H9 (cell line): Measurements from ENCODE around the gene ZBTB7A. TPM values are rescaled to one million over a fixed set of nuclear protein-coding genes. Genes with fewer than 3 reads are reported as not detected.

Experiments used
- DNase-seq: peaks from one replicate; pipeline ENCODE4 v3.0.0-alpha.2; 2017
- H2AFZ ChIP-seq: one replicate; pipeline ENCODE4 v1.6.1; 2013; ENCODE audit warnings: mild to moderate bottlenecking, low read length, control low read depth, moderate library complexity
- H2AK5ac ChIP-seq: 2 replicates; pipeline ENCODE4 v1.6.1; 2013; ENCODE audit warnings: low read length, control low read depth, mixed read lengths; ENCODE audit not compliant: insufficient read length
- H2BK120ac ChIP-seq: one replicate; pipeline ENCODE4 v1.6.1; 2013; ENCODE audit warnings: low read depth, mild to moderate bottlenecking, low read length, control low read depth, inconsistent platforms; ENCODE audit not compliant: poor library complexity, severe bottlenecking
- H2BK12ac ChIP-seq: 2 replicates; pipeline ENCODE4 v1.6.1; 2013; ENCODE audit warnings: low read length, control low read depth, mixed read lengths, low read depth; ENCODE audit not compliant: insufficient read length
- H2BK15ac ChIP-seq: 2 replicates; pipeline ENCODE4 v1.6.1; 2013; ENCODE audit warnings: low read depth, low read length, control low read depth
- H2BK20ac ChIP-seq: one replicate; pipeline ENCODE4 v1.6.1; 2013; ENCODE audit warnings: low read depth, mild to moderate bottlenecking, low read length, control low read depth, inconsistent platforms; ENCODE audit not compliant: poor library complexity, severe bottlenecking
- H2BK5ac ChIP-seq: 2 replicates; pipeline ENCODE4 v1.6.1; 2013; ENCODE audit warnings: low read length, control low read depth, mixed read lengths; ENCODE audit not compliant: insufficient read length
- H3K14ac ChIP-seq: 2 replicates; pipeline ENCODE4 v1.6.1; 2013; ENCODE audit warnings: low read length, control low read depth; ENCODE audit not compliant: insufficient read depth
- H3K18ac ChIP-seq: 2 replicates; pipeline ENCODE4 v1.6.1; 2013; ENCODE audit warnings: low read depth, mild to moderate bottlenecking, mixed read lengths, low read length, control low read depth; ENCODE audit not compliant: insufficient read length
- H3K23ac ChIP-seq: 2 replicates; pipeline ENCODE4 v1.6.1; 2013; ENCODE audit warnings: low read length, control low read depth, mixed read lengths, low read depth; ENCODE audit not compliant: insufficient read length
- H3K23me2 ChIP-seq: 2 replicates; pipeline ENCODE4 v1.6.1; 2013; ENCODE audit warnings: low read depth, mild to moderate bottlenecking, mixed read lengths, low read length, control low read depth; ENCODE audit not compliant: insufficient read length, poor library complexity, severe bottlenecking
- H3K27ac ChIP-seq: 2 replicates; pipeline ENCODE4 v1.5.1; 2013; ENCODE audit warnings: low read length, control low read depth, mixed read lengths, low read depth; ENCODE audit not compliant: insufficient read length
- H3K27me3 ChIP-seq: 2 replicates; pipeline ENCODE4 v1.6.1; 2013; ENCODE audit warnings: low read length, control low read depth, inconsistent platforms; ENCODE audit not compliant: insufficient read depth
- H3K4ac ChIP-seq: 2 replicates; pipeline ENCODE4 v1.6.1; 2013; ENCODE audit warnings: low read depth, mild to moderate bottlenecking, control low read depth, inconsistent platforms, low read length, moderate library complexity
- H3K4me1 ChIP-seq: 2 replicates; pipeline ENCODE4 v1.6.1; 2013; ENCODE audit warnings: low read length, control low read depth, inconsistent platforms; ENCODE audit not compliant: insufficient read depth
- H3K4me2 ChIP-seq: 2 replicates; pipeline ENCODE4 v1.6.1; 2013; ENCODE audit warnings: low read length, control low read depth, mixed read lengths; ENCODE audit not compliant: insufficient read length, insufficient read depth
- H3K56ac ChIP-seq: 2 replicates; pipeline ENCODE4 v1.6.1; 2013; ENCODE audit warnings: low read depth, mild to moderate bottlenecking, mixed read lengths, low read length, control low read depth; ENCODE audit not compliant: insufficient read length
- H3K79me1 ChIP-seq: 2 replicates; pipeline ENCODE4 v1.6.1; 2013; ENCODE audit warnings: low read depth, mild to moderate bottlenecking, moderate library complexity, low read length, control low read depth, inconsistent platforms; ENCODE audit not compliant: insufficient read depth, poor library complexity, severe bottlenecking
- H3K79me2 ChIP-seq: 2 replicates; pipeline ENCODE4 v1.6.1; 2013; ENCODE audit warnings: low read length, control low read depth, inconsistent platforms; ENCODE audit not compliant: insufficient read depth
- H3K9ac ChIP-seq: 2 replicates; pipeline ENCODE4 v1.6.1; 2013; ENCODE audit warnings: low read length, control low read depth, mixed read lengths; ENCODE audit not compliant: insufficient read length; ENCODE audit errors: extremely low read depth
- H3K9me3 ChIP-seq: one replicate; pipeline ENCODE4 v1.6.1; 2013; ENCODE audit warnings: low read depth, low read length, inconsistent platforms; ENCODE audit not compliant: control insufficient read depth
- H3T11ph ChIP-seq: one replicate; pipeline ENCODE4 v1.6.1; 2013; ENCODE audit warnings: mild to moderate bottlenecking, low read length, control low read depth, inconsistent platforms
- H4K20me1 ChIP-seq: one replicate; pipeline ENCODE4 v1.6.1; 2013; ENCODE audit not compliant: control insufficient read depth, insufficient read length, insufficient read depth
- H4K5ac ChIP-seq: 2 replicates; pipeline ENCODE4 v1.6.1; 2013; ENCODE audit warnings: low read depth, mild to moderate bottlenecking, mixed read lengths, low read length, control low read depth; ENCODE audit not compliant: insufficient read length
- H4K8ac ChIP-seq: replicated peaks from 2 replicates; pipeline ENCODE4 v1.6.1; 2013; ENCODE audit warnings: low read length, control low read depth, mixed read lengths, low read depth; ENCODE audit not compliant: insufficient read length
- H4K91ac ChIP-seq: 2 replicates; pipeline ENCODE4 v1.6.1; 2013; ENCODE audit warnings: low read depth, mild to moderate bottlenecking, moderate library complexity, mixed read lengths, low read length, control low read depth; ENCODE audit not compliant: insufficient read length
- H3K27ac Mint-ChIP-seq, 3 experiments: 2 replicates in 2 of 3; 3 replicates in 1 of 3; pipeline ENCODE4 v1.8.0; 2020 to 2021; ENCODE audit warnings: mixed read lengths in 3 of 3, mild to moderate bottlenecking in 1 of 3, moderate library complexity in 1 of 3
- H3K27me3 Mint-ChIP-seq: 2 replicates; pipeline ENCODE4 v1.8.0; 2021; ENCODE audit warnings: low read depth, mild to moderate bottlenecking, moderate library complexity, mixed read lengths
- H3K36me3 Mint-ChIP-seq, 3 experiments: 2 replicates in 2 of 3; 3 replicates in 1 of 3; pipeline ENCODE4 v1.8.0; 2020 to 2021; ENCODE audit warnings: low read depth in 3 of 3, mixed read lengths in 3 of 3; ENCODE audit not compliant: insufficient read depth in 1 of 3
- H3K4me1 Mint-ChIP-seq, 2 experiments: 2 replicates each; pipeline ENCODE4 v1.8.0; 2020; ENCODE audit warnings: mixed read lengths in 2 of 2
- H3K4me3 Mint-ChIP-seq, 2 experiments: 2 replicates in 1 of 2; 3 replicates in 1 of 2; pipeline ENCODE4 v1.8.0; 2020 to 2021; ENCODE audit warnings: mild to moderate bottlenecking in 2 of 2, mixed read lengths in 2 of 2, moderate library complexity in 1 of 2
- H3K9me3 Mint-ChIP-seq, 2 experiments: 2 replicates in 1 of 2; 3 replicates in 1 of 2; pipeline ENCODE4 v1.8.0; 2020; ENCODE audit warnings: mild to moderate bottlenecking in 2 of 2, mixed read lengths in 2 of 2, moderate library complexity in 1 of 2
- WGBS: extraction: QIAGEN DNeasy Blood & Tissue Kit; methylation state at CpG from one replicate; pipeline ENCODE4 v1.1.7; 2013; ENCODE audit warnings: missing lambda C conversion rate, low lambda C conversion rate, mixed read lengths; ENCODE audit not compliant: insufficient read length; ENCODE audit errors: extremely low coverage; 5-methylcytosine and 5-hydroxymethylcytosine counted together
- total RNA-seq: library from RNA; stranded (reverse); gene quantifications from 2 replicates; pipeline ENCODE4 v1.2.1, GENCODE V29; 2021
- TF ChIP-seq, protein P1 (sequence below): fragments of 200-600 bp; sonication (generic); conservative IDR thresholded peaks from 3 replicates; pipeline ENCODE4 v1.8.0; 2021; ENCODE audit warnings: antibody characterized with exemption, mild to moderate bottlenecking

The ZBTB7A gene
- total RNA-seq, 1 experiment from 2014 or later = 24.9 TPM

DNA sequence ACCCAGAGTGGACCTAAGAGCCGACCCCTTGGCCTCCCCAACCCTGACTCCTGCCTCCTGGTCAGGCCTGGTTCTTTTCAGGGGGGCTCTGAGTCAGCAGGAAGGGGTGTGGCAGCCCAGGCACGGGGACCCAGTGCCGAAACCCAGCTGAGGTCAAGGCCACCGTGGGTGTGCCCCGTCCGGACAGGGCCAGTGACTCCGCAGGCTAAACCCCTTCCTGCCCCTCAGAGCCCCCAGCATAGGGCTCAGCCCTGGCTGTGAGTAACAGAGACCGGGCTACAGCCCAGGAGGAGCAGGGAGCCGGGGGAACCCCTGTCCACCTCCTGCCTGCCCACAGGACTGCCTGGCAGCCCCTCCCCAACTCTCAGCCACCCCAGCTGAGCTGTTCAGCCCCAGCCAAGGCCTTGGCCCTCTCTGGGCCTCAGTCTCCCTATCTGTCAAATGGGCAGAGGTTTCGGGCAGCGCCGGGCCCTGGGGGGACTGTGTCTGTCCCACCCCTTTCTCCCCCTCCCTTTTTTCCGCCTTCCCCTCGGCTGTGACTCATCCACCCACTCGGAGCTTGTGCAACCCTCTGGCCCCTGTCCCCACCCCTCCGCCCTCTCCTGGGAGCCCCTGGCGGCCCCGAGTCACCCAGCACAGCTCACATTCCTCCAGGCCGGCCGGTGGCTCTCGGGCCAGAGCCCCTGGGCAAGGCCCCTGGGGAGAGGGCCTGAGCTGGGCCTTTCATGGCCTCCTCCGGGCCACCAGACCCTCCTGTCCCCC lies 8.6 kb downstream of the ZBTB7A start:
- peaks cover 3 to 18% of the 10 kb centered on the region in 2 experiments for H3K4me1 Mint-ChIP-seq
- no peak overlapping the region for H2BK5ac ChIP-seq
- no peaks in the 10 kb centered on the region for H3K23me2 ChIP-seq
- H3K4ac ChIP-seq = no peak overlapping the region
- H3K4me1 ChIP-seq = no peaks in the 10 kb centered on the region; the same call in 1 of the 2 replicates
- peak; percentile 38 for DNase-seq
- no peaks in the 10 kb centered on the region for H3K9me3 Mint-ChIP-seq
- peaks cover 33% of the 10 kb centered on the region; the same call in 1 of the 2 replicates for H3K79me2 ChIP-seq
- no peak overlapping the region for H2BK120ac ChIP-seq
- no peak overlapping the region for H4K91ac ChIP-seq
- H3K4me3 Mint-ChIP-seq = no peak overlapping the region
- H3K27me3 Mint-ChIP-seq = no peaks in the 10 kb centered on the region; the same call in 1 of the 2 replicates
- no peak overlapping the region for H3K14ac ChIP-seq
- H2BK12ac ChIP-seq = no peak overlapping the region
- no CpG with 5 or more reads among the region's 22 CpGs for WGBS
- H3K27me3 ChIP-seq = no peaks in the 10 kb centered on the region
- no peak overlapping the region for H2BK20ac ChIP-seq
- TF ChIP-seq, protein P1, sequence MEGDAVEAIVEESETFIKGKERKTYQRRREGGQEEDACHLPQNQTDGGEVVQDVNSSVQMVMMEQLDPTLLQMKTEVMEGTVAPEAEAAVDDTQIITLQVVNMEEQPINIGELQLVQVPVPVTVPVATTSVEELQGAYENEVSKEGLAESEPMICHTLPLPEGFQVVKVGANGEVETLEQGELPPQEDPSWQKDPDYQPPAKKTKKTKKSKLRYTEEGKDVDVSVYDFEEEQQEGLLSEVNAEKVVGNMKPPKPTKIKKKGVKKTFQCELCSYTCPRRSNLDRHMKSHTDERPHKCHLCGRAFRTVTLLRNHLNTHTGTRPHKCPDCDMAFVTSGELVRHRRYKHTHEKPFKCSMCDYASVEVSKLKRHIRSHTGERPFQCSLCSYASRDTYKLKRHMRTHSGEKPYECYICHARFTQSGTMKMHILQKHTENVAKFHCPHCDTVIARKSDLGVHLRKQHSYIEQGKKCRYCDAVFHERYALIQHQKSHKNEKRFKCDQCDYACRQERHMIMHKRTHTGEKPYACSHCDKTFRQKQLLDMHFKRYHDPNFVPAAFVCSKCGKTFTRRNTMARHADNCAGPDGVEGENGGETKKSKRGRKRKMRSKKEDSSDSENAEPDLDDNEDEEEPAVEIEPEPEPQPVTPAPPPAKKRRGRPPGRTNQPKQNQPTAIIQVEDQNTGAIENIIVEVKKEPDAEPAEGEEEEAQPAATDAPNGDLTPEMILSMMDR = no peak
- H2BK15ac ChIP-seq = no peak overlapping the region
- H4K20me1 ChIP-seq = peaks cover 4% of the 10 kb centered on the region
- no peak overlapping the region for H4K5ac ChIP-seq
- H2AFZ ChIP-seq = no peak overlapping the region
- peak overlapping the region; percentile 14 to 70 (median 61); a peak in 1 of 7 replicates for H3K27ac Mint-ChIP-seq
- H3K18ac ChIP-seq = no peak overlapping the region
- peaks cover 10% of the 10 kb centered on the region for H3K79me1 ChIP-seq
- peaks cover 13 to 30% (median 23%) of the 10 kb centered on the region in 3 experiments for H3K36me3 Mint-ChIP-seq
- no peak overlapping the region for H4K8ac ChIP-seq
- no peak overlapping the region for H3T11ph ChIP-seq
- no peak overlapping the region for H3K9ac ChIP-seq
- H3K23ac ChIP-seq = no peak overlapping the region
- no peak overlapping the region for H3K56ac ChIP-seq
- no peak overlapping the region for H3K4me2 ChIP-seq
- H2AK5ac ChIP-seq = no peak overlapping the region
- H3K27ac ChIP-seq = no peak overlapping the region
- H3K9me3 ChIP-seq = no peaks in the 10 kb centered on the region
